Germinal center (tissue), 1 donor: ENCODE data around the gene NMNAT2.
"Not testable (repeated sequence)": the region's sequence is repeated elsewhere in the genome, so short reads cannot be mapped to it uniquely, and the experiment has no call there.

Source experiments
- DNase-seq: peaks from one replicate; pipeline ENCODE4 v3.0.0; 2012; ENCODE audit warnings: mixed read lengths, low spot score

The NMNAT2 gene

GRCh38 chr1:183285746-183286145, 132.4 kb downstream of the NMNAT2 start:
- no peak for DNase-seq

GRCh38 chr1:183285256-183285655, 132.9 kb downstream of the NMNAT2 start:
- no peak for DNase-seq

- DNase-seq = no peak
These were observed 134.1 kb downstream of the NMNAT2 start for GRCh38 chr1:183284086-183284485.

- DNase-seq = no peak
These were observed 134.9 kb downstream of the NMNAT2 start for GRCh38 chr1:183283286-183283685.

- no peak for DNase-seq
These were observed 135.9 kb downstream of the NMNAT2 start for GRCh38 chr1:183282101-183282855.

- peak; percentile 56 for DNase-seq
These were observed 136.6 kb downstream of the NMNAT2 start for GRCh38 chr1:183281553-183282091.

- DNase-seq = no peak
These were observed 137.1 kb downstream of the NMNAT2 start for GRCh38 chr1:183281039-183281438.

- DNase-seq = no peak
These were observed 138.3 kb downstream of the NMNAT2 start for GRCh38 chr1:183279835-183280234.

GRCh38 chr1:183278739-183279591, 139.2 kb downstream of the NMNAT2 start:
- DNase-seq = no peak

- DNase-seq = no peak
These were observed 140.1 kb downstream of the NMNAT2 start for GRCh38 chr1:183277821-183278738.

GRCh38 chr1:183276386-183277080, 141.6 kb downstream of the NMNAT2 start:
- DNase-seq = no peak

- DNase-seq = no peak
These were observed 142.9 kb downstream of the NMNAT2 start for GRCh38 chr1:183275322-183275721.

GRCh38 chr1:183274836-183275235, 143.3 kb downstream of the NMNAT2 start:
- no peak for DNase-seq

- not testable (repeated sequence) for DNase-seq
These were observed 144.2 kb downstream of the NMNAT2 start for GRCh38 chr1:183273984-183274383.

GRCh38 chr1:183273300-183273699, 144.9 kb downstream of the NMNAT2 start:
- DNase-seq = no peak

GRCh38 chr1:183272390-183272848, 145.8 kb downstream of the NMNAT2 start:
- no peak for DNase-seq

- DNase-seq = no peak
These were observed 147.5 kb downstream of the NMNAT2 start for GRCh38 chr1:183270541-183271141.

- DNase-seq = no peak
These were observed 150.3 kb downstream of the NMNAT2 start for GRCh38 chr1:183267646-183268431.

- no peak for DNase-seq
These were observed 154.1 kb downstream of the NMNAT2 start for GRCh38 chr1:183263886-183264602.
